DND-41 (cell line): ENCODE results near the gene HS3ST5.

ENCODE experiments used
- ATAC-seq: fragments of 200-7000 bp; cut with Tn5 transposase; 3 replicates; pipeline ENCODE4 v1.9.1; 2021; ENCODE audit warnings: low read depth; ENCODE audit not compliant: insufficient read depth
- DNase-seq: peaks from one replicate; pipeline ENCODE4 v3.0.0-alpha.2; 2020
- H2AFZ ChIP-seq: 2 replicates; pipeline ENCODE4 v1.6.0; 2012; ENCODE audit warnings: low read depth, low read length
- H3K27ac ChIP-seq: 2 replicates; pipeline ENCODE4 v1.5.1; 2012; ENCODE audit warnings: low read length, inconsistent platforms
- H3K27me3 ChIP-seq: fragments of 200-600 bp; sonication (generic); 2 replicates; pipeline ENCODE4 v1.6.0; 2012; ENCODE audit warnings: low read length, mild to moderate bottlenecking, inconsistent platforms; ENCODE audit not compliant: insufficient read depth, poor library complexity
- H3K36me3 ChIP-seq: 2 replicates; pipeline ENCODE4 v1.5.1; 2012; ENCODE audit warnings: low read length, inconsistent platforms; ENCODE audit not compliant: insufficient read depth
- H3K4me1 ChIP-seq: 2 replicates; pipeline ENCODE4 v1.5.1; 2012; ENCODE audit warnings: mild to moderate bottlenecking, low read length; ENCODE audit not compliant: insufficient read depth
- H3K4me2 ChIP-seq: 2 replicates; pipeline ENCODE4 v1.6.0; 2012; ENCODE audit warnings: mild to moderate bottlenecking, moderate library complexity, low read length, inconsistent platforms; ENCODE audit not compliant: insufficient read depth
- H3K4me3 ChIP-seq, 2 experiments: fragments of 200-600 bp in 1 of 2; shearing (Covaris generic) in 1 of 2; 2 replicates each; pipeline ENCODE4 v1.5.1; 2012 to 2016; ENCODE audit warnings: inconsistent platforms in 2 of 2, low read length in 2 of 2, mild to moderate bottlenecking in 2 of 2, low read depth in 1 of 2, moderate library complexity in 1 of 2
- H3K79me2 ChIP-seq: 2 replicates; pipeline ENCODE4 v1.6.0; 2012; ENCODE audit warnings: low read length, inconsistent platforms; ENCODE audit not compliant: insufficient read depth
- H3K9ac ChIP-seq: 2 replicates; pipeline ENCODE4 v1.6.0; 2012; ENCODE audit warnings: low read depth, mild to moderate bottlenecking, inconsistent platforms, low read length, moderate library complexity
- H3K9me3 ChIP-seq: 2 replicates; pipeline ENCODE4 v1.5.1; 2012; ENCODE audit warnings: low read length, moderate library complexity, mild to moderate bottlenecking, inconsistent platforms; ENCODE audit not compliant: insufficient read depth, severe bottlenecking
- H4K20me1 ChIP-seq: 2 replicates; pipeline ENCODE4 v1.6.0; 2012; ENCODE audit warnings: low read length; ENCODE audit not compliant: insufficient read depth
- CTCF ChIP-seq: IDR thresholded peaks from 2 replicates; pipeline ENCODE4 v1.5.1; 2012; ENCODE audit warnings: borderline replicate concordance, low read length, moderate library complexity, mild to moderate bottlenecking; ENCODE audit not compliant: poor library complexity, severe bottlenecking; ENCODE audit errors: extremely low read depth
- EZH2 ChIP-seq: IDR thresholded peaks from 3 replicates; pipeline ENCODE4 v1.6.1; 2012; ENCODE audit warnings: borderline replicate concordance, low read depth, mild to moderate bottlenecking, moderate library complexity, low read length, inconsistent platforms; ENCODE audit not compliant: severe bottlenecking

HS3ST5 gene

GRCh38 chr6:114169763-114170162 is 173.1 kb downstream of the HS3ST5 start:
- Histone ChIP-seq H3K4me1 (no peaks in the 10 kb centered on the region), H2AFZ (no peak overlapping the region), H3K4me2 (no peak overlapping the region), H3K27me3 (peaks cover 4% of the 10 kb centered on the region), H3K4me3 (no peak overlapping the region), H3K36me3 (no peaks in the 10 kb centered on the region), H3K9ac (no peak overlapping the region), H3K9me3 (no peaks in the 10 kb centered on the region), H3K79me2 (no peaks in the 10 kb centered on the region), H3K27ac (no peak overlapping the region), H4K20me1 (no peaks in the 10 kb centered on the region)
- DNase-seq (no peak), ATAC-seq (no peak)
- TF ChIP-seq CTCF (no peak), EZH2 (no peak)

GRCh38 chr6:114167583-114168576 is 174.9 kb downstream of the HS3ST5 start:
- no peak for ATAC-seq
- Histone ChIP-seq H3K27me3 (peaks cover 4% of the 10 kb centered on the region), H3K27ac (no peak overlapping the region), H3K79me2 (no peaks in the 10 kb centered on the region), H3K4me3 (no peak overlapping the region), H3K9ac (no peak overlapping the region), H3K9me3 (no peaks in the 10 kb centered on the region), H2AFZ (no peak overlapping the region), H3K4me2 (no peak overlapping the region), H3K36me3 (no peaks in the 10 kb centered on the region), H4K20me1 (no peaks in the 10 kb centered on the region), H3K4me1 (no peaks in the 10 kb centered on the region)
- TF ChIP-seq CTCF (no peak), EZH2 (no peak)
- no peak for DNase-seq

DNA sequence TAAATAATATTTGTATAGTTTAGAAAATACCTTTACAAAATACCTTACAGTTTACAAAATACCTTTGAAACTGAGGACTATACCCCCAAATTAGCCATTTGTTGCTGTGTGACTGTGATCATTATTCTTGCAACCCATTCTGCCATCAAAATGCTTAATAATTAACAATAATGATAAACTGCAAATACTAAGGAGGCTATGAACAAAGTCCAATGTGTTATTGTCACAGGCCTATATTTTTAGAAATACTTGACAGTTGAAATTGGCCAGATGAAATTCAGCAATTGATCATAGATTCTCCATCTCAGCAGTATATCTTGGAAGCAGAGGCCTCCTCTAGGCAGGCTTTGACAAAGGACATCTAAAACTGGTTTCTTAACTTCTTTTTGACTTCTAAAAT is 178.6 kb downstream of the HS3ST5 start:
- no peaks in the 10 kb centered on the region for H3K79me2 ChIP-seq
- no peak overlapping the region for H3K27ac ChIP-seq
- H3K4me1 ChIP-seq: no peaks in the 10 kb centered on the region
- DNase-seq: no peak
- no peaks in the 10 kb centered on the region for H3K9me3 ChIP-seq
- H3K36me3 ChIP-seq: no peaks in the 10 kb centered on the region
- no peaks in the 10 kb centered on the region for H4K20me1 ChIP-seq
- no peak for TF ChIP-seq EZH2
- TF ChIP-seq CTCF: no peak
- H3K9ac ChIP-seq: no peak overlapping the region
- peaks cover 4% of the 10 kb centered on the region for H3K27me3 ChIP-seq
- no peak for ATAC-seq
- H2AFZ ChIP-seq: no peak overlapping the region
- H3K4me2 ChIP-seq: no peak overlapping the region
- no peak overlapping the region for H3K4me3 ChIP-seq
